NCI-H1436 treated with DMSO at 0.1 percent for 48 hours (cell line): ENCODE data around the gene LMO3.
A peak's percentile ranks its signal among the peaks of the same experiment; 100 is the strongest.
"Not testable (repeated sequence)": the region's sequence is repeated elsewhere in the genome, so short reads cannot be mapped to it uniquely, and the experiment has no call there.

Experiments
- DNase-seq: peaks from one replicate; lab custom pipeline; 2025; lab: John Stamatoyannopoulos, UW

Gene LMO3

GRCh38 chr12:16545836-16546235 is 60.1 kb downstream of the LMO3 start:
- no peak for DNase-seq

DNA sequence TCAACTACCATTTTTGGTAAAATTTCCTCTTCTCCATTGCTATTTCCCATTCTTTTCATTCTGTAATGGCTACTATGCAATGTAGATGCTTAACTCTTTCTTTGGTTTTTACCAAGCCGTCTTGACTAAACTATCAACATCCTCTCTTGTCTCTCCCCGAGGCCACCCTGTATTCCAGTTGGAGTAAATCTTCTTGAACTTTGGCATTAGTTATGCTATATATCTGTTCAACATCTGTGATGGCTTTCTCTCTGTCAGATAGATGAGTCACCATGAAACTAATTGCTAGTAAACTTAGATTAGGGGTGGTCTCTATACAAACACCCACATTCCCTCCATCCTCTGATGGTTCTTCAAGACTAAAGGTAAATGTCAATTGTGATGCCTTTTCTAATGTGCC is 63.4 kb downstream of the LMO3 start:
- no peak for DNase-seq

GRCh38 chr12:16537652-16538051 is 68.3 kb downstream of the LMO3 start:
- not testable (repeated sequence) for DNase-seq

- DNase-seq = peak; percentile 47
These were observed 74.3 kb downstream of the LMO3 start for GRCh38 chr12:16531621-16532020.

DNA sequence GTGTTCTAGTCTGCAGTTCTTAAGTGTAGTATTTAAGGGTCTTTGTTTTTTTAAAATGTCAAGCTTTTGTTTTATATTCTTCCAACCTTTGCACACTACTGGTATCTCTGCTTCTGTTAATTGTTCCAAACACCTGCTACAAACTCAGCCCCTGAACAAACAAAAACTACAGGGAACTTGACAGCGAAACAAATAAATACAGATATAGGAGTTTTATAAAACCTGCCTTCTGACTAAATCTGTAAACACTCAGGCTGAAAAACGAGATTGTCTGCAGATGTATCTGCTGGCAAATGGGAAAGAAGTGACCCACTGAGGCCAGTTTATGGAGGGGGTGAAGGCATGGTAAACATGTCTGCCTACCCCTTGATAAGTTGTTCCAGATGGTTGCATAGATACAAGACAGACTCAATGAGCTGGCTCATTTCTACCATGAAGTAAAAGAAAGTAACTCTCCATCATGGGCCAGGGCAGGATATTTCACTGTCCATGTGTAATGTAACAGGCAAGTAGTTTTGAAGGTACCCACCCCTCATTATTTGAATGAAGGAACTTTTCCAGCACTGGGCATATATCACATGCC is 75.6 kb downstream of the LMO3 start:
- no peak for DNase-seq

GRCh38 chr12:16526693-16527092 is 79.3 kb downstream of the LMO3 start:
- DNase-seq = no peak

DNA sequence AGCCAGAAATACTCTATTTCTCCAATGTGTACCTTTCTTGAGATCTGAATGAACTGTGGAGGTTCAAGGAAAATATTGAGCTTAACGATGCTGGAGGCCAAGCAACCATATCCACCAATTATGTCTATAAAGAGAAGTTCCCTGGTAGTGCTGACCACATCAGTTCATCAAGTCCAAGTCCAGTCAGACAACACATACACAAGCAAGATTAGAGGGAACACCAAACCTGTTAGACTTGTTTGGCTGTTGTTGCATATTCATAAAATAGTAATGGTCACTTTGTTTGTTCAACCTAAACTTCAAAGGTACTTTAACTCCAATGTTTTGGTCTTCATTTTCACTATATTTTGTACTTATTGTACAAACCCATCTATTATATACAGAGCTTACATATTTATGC is 81.6 kb downstream of the LMO3 start:
- no peak for DNase-seq

DNA sequence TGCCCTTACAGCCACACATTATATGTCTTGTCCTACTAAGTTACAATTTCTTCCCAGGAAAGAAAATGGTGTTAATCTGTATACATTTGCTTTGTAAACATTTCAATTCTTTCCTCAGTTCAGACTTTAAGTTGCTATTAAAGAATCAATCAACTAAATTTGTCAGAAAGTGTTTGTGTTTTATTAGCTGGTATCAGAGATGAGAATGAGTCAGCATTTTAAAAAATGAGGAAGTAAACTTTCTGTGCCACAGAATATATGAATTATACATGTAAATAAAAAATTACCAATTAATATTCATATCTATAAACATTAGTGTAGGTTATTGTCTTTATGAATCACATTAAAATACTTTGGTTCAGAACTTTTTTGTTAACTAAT is 82.0 kb downstream of the LMO3 start:
- DNase-seq = no peak

- DNase-seq = no peak
These were observed 82.5 kb downstream of the LMO3 start for GRCh38 chr12:16523284-16523950.

DNA sequence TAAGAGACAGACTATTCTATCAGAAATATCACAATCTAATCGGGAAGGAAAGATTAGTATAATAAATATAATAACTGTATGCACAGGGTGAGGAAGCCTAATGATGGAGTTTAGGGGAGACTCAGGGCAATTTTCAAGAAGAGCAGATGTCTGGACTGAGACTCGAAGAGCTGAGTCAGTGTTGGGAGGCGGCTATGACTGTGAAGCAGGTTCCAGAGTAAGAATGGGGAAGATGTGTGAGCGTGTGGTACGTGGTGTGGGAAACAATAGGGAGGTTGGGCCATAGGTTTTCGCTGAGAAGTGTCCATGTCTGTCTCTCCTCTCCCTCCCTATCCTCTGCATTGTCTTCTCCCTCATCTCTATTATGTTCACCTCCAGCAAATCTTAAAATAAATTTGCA is 85.6 kb downstream of the LMO3 start:
- no peak for DNase-seq

GRCh38 chr12:16515666-16516065 is 90.3 kb downstream of the LMO3 start:
- DNase-seq = no peak

- no peak for DNase-seq
These were observed 92.7 kb downstream of the LMO3 start for GRCh38 chr12:16513231-16513630.

DNA sequence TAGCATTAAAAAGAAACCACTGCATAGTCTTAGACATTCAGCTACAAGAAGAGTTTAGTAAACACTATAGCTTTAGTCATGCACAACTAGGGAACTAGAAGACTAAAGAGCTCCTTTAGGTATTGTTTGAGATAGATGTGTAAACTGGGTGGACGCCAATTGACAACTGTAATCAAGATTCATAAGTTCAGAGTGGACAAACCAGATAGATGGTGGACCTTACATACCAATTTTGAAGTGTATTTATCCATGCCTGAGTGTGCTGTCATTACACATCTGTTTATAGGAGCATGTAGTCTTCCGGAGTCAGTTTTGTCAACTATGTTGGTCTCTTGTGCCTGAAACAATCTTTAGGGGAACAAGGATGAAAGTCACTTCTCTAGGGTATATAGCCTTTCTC is 96.6 kb downstream of the LMO3 start:
- DNase-seq = no peak

DNA sequence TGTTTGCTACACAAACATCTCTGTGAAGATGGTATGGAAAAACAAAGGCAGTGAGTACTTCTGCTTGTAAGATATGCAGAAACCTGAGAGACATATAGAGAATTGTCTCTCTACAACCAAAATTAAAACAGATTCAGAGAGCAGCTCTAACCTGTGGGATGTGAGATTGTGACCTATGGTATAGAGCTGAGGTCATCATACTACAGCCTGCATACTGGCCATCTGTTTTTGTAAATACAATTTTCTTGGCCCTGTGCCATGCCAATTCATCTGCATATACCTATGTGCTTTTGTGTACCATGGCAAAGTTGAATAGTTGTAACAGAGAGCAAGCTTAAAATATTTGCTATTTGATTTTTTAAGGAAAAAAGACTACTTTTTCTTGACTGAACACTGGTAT is 99.6 kb downstream of the LMO3 start:
- no peak for DNase-seq

GRCh38 chr12:16504200-16504599 is 101.8 kb downstream of the LMO3 start:
- DNase-seq = no peak

DNA sequence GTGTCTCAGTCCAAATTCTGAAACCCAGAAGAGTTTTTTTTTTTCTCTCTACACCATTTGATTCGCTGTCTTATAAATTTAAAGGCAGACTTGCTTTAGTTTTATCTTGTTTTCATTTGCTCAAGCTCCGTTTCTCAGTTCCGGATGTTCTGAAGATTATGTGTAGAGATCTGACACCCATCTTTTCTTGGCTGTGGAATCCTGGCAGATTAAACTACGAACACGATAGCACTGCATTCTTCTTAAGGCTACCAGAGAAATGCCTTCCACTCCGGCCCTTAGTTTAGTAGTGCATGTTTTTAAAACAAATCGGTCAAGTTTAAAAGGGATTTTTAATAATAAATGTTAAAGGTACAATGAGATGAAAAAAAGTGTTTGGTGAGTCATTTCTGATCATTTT is 106.4 kb downstream of the LMO3 start:
- DNase-seq = no peak
